ENCODE data around the gene MARCKS. TPM values are rescaled to one million over a fixed set of nuclear protein-coding genes. Genes with fewer than 3 reads are reported as not detected.
A peak's percentile ranks its signal among the peaks of the same experiment; 100 is the strongest.

The MARCKS gene
- total and polyA plus RNA-seq, 2 of the 13 experiments (the other 11 are each of a cell fraction or from before 2014, with no cell fraction given), result 30.5 to 39.5 TPM

DNA sequence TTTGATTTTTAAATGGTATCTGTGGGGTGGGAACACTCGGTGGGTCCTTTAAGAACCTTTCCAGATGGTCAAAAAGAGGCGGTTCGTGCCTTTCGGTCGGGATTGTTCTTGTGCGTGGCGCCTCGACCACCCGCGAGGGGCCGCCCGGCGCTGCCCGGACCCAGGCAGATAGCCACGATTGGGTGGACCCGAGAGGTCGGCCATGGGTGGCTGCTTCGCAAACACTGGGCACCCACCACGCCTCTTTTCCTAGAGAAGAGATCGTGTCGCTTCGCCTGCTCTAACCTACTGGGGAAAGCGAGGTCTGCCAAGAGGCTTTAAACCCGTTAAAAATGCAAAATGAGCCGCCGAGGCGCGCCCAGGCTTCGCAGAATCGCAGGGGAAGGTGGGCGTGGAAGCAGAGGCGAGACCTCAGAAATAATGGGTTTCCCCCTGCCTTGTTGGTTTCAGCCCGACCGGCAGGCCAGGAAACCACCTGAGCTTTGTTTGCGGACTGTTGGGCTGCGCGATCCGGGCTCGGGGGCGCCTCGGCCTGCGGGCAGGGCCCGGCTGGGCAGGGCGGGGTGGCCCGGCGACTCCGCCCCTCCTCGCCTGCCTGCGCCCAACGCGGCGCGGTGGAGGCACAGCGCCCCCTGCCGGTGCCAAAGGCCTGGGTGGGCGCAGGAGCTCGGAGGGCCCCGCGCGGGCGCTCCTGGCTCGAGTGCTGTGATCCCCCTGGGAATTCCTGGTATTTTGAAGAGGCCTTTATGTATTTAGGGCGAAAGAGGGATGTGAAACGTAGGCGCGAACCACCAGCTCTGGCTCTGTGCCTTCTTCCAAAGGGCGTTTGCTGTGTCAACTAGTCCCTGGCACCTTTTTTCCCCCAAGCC is 1.6 kb downstream of the MARCKS start (continued):
- TF ChIP-seq, protein P1, sequence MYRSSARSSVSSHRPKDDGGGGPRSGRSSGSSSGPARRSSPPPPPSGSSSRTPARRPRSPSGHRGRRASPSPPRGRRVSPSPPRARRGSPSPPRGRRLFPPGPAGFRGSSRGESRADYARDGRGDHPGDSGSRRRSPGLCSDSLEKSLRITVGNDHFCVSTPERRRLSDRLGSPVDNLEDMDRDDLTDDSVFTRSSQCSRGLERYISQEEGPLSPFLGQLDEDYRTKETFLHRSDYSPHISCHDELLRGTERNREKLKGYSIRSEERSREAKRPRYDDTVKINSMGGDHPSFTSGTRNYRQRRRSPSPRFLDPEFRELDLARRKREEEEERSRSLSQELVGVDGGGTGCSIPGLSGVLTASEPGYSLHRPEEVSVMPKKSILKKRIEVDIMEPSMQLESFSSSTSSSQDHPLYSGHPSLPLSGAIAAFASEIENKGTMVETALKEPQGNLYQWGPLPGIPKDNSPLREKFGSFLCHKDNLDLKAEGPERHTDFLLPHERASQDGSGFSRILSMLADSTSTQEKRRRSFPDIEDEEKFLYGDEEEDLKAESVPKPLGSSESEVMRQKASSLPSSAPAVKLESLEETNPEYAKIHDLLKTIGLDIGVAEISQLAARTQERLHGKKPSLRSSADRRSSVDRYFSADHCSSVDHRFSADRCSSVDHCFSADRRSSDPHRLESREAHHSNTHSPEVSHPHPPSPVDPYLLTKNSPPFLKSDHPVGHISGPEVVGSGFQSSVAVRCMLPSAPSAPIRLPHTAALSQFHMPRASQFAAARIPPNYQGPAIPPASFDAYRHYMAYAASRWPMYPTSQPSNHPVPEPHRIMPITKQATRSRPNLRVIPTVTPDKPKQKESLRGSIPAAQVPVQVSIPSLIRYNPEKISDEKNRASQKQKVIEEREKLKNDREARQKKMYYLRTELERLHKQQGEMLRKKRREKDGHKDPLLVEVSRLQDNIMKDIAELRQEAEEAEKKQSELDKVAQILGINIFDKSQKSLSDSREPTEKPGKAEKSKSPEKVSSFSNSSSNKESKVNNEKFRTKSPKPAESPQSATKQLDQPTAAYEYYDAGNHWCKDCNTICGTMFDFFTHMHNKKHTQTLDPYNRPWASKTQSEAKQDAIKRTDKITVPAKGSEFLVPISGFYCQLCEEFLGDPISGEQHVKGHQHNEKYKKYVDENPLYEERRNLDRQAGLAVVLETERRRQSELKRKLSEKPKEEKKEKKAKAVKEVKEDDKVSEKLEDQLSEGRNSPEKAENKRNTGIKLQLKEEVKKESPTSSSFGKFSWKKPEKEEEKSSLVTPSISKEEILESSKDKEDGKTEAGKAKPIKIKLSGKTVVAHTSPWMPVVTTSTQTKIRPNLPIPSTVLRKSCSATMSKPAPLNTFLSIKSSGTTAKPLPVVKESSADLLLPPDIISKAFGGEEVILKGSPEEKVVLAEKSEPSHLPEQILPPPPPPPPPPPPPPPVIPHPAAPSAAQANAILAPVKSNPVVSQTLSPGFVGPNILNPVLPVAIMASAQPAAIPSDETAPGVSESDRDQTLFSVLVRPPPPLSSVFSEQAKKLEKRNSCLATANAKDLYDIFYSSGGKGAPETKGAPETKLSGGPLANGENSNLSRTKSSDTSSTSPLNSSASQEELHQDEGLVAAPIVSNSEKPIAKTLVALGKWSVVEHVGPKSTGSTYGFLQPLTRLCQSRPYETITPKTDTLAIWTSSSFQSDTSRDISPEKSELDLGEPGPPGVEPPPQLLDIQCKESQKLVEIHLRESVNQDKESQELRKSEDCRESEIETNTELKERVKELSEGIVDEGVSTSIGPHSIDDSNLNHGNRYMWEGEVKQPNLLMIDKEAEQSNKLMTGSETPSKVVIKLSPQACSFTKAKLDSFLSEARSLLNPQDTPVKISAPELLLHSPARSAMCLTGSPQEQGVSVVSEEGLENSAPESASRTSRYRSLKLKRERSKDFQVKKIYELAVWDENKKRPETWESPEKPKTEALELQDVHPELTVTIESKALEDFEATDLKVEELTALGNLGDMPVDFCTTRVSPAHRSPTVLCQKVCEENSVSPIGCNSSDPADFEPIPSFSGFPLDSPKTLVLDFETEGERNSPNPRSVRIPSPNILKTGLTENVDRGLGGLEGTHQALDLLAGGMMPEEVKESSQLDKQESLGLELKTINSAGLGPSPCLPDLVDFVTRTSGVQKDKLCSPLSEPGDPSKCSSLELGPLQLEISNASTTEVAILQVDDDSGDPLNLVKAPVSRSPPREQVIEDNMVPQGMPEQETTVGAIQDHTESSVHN (CRISPR knock-in tag; IDR thresholded peaks at IDR 0.05), result no peak
- TF ChIP-seq, protein P2, sequence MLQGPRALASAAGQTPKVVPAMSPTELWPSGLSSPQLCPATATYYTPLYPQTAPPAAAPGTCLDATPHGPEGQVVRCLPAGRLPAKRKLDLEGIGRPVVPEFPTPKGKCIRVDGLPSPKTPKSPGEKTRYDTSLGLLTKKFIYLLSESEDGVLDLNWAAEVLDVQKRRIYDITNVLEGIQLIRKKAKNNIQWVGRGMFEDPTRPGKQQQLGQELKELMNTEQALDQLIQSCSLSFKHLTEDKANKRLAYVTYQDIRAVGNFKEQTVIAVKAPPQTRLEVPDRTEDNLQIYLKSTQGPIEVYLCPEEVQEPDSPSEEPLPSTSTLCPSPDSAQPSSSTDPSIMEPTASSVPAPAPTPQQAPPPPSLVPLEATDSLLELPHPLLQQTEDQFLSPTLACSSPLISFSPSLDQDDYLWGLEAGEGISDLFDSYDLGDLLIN (CRISPR knock-in tag; IDR thresholded peaks at IDR 0.05; ENCODE audit: borderline replicate concordance), result no peak
- TF ChIP-seq ZNF143 (CRISPR knock-in tag; IDR thresholded peaks at IDR 0.05) (no peak), NR2C2 (CRISPR knock-in tag; IDR thresholded peaks at IDR 0.05; ENCODE audit: borderline replicate concordance) (no peak; the same call in 1 of the 2 replicates), GZF1 (CRISPR knock-in tag; IDR thresholded peaks at IDR 0.05) (no peak), KLF15 (CRISPR knock-in tag; IDR thresholded peaks at IDR 0.05; ENCODE audit: borderline replicate concordance) (no peak; the same call in 1 of the 2 replicates), SP5 (CRISPR knock-in tag; IDR thresholded peaks at IDR 0.05; ENCODE audit: borderline replicate concordance, low read depth) (peak; percentile 87), MZF1 (CRISPR knock-in tag; IDR thresholded peaks at IDR 0.05; ENCODE audit: borderline replicate concordance) (no peak), ZNF331 (CRISPR knock-in tag; IDR thresholded peaks at IDR 0.05) (0 out of 2 replicates have a peak, but pooled peaks have one; percentile 41), PHB2 (IDR thresholded peaks at IDR 0.05; ENCODE audit: partially characterized antibody) (no peak), RAD51 (IDR thresholded peaks at IDR 0.05; ENCODE audit: borderline replicate concordance) (no peak), NKX3-1 (CRISPR knock-in tag; IDR thresholded peaks at IDR 0.05) (no peak), NRL (CRISPR knock-in tag; IDR thresholded peaks at IDR 0.05; ENCODE audit: borderline replicate concordance) (peak; percentile 61), MLLT10 (CRISPR knock-in tag; IDR thresholded peaks at IDR 0.05) (no peak), RORA (CRISPR knock-in tag; IDR thresholded peaks at IDR 0.05) (0 out of 2 replicates have a peak, but pooled peaks have one; percentile 76)
- TF ChIP-seq, protein P3, sequence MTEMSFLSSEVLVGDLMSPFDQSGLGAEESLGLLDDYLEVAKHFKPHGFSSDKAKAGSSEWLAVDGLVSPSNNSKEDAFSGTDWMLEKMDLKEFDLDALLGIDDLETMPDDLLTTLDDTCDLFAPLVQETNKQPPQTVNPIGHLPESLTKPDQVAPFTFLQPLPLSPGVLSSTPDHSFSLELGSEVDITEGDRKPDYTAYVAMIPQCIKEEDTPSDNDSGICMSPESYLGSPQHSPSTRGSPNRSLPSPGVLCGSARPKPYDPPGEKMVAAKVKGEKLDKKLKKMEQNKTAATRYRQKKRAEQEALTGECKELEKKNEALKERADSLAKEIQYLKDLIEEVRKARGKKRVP (CRISPR knock-in tag; IDR thresholded peaks at IDR 0.05), result 0 out of 4 replicates have a peak, but pooled peaks of 1 of the 2 experiments have one; percentile 53
- TF ChIP-seq, protein P4, sequence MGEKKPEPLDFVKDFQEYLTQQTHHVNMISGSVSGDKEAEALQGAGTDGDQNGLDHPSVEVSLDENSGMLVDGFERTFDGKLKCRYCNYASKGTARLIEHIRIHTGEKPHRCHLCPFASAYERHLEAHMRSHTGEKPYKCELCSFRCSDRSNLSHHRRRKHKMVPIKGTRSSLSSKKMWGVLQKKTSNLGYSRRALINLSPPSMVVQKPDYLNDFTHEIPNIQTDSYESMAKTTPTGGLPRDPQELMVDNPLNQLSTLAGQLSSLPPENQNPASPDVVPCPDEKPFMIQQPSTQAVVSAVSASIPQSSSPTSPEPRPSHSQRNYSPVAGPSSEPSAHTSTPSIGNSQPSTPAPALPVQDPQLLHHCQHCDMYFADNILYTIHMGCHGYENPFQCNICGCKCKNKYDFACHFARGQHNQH (CRISPR knock-in tag; IDR thresholded peaks at IDR 0.05), result peak; percentile 74; the same call in 1 of the 2 replicates
